HG03103 (cell line): ENCODE measurements around the gene NTM.
"Not testable (repeated sequence)": the region's sequence is repeated elsewhere in the genome, so short reads cannot be mapped to it uniquely, and the experiment has no call there.

Source experiments
- ATAC-seq: cut with Tn5 transposase; IDR thresholded peaks from one replicate; pipeline ENCODE4 v1.9.1; 2021; ENCODE audit warnings: low read depth; ENCODE audit not compliant: unreplicated experiment

NTM gene

DNA sequence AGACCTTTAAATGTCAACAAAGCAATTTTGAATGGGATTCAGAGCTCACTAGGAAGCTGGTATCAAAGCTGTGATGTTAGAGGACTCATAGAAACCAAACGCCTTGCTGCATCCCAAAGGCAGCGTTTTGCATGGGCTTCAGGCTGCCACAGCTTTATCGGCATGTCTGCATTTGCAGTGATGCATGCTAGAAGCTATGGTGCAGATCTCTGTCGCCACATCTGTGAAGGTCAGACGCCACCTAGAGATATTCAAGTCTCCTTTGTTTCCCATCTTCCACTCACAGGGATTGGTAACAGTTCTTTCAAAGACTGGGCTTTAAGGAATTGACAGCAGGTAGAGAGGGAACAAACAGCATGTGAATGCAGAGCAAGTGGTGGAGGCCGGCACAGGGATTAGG is 47.8 kb downstream of the NTM start:
- ATAC-seq: no peak

DNA sequence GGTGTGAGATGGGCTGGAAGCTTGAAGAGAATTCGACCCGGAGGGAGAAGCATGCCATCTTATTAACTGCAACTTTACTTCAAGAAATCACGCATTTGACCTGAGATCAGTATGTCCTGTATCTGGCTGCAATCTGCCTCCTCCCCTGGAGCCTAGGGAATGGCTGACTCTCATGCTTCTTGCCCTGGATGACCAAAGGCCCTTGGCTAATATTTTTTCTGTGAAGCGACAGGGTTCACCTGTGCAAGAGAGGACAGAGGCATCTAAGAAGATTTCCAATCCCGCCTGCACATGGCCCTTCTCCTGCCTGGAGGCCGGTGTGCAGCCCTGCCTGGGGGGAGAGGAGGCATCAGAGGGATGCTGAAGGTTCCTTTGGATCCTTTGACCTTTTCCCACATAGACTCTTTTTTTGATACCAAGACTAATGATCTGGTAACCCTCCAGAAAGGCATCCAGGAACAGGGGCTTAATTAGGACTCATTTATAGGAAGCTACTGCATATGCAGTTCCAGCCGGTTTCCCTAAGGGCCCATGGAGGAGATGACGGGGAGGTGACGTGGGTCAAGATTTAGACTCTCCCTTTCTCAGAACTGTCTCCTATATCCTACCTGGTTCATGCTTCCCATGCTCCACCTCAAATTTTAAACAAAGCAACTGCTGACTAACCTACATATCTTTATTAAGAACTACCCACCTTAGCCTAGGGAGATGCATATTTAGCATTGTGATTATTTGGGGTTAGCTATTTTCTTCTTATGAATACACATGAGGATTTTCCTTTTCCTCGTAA is 50.8 kb downstream of the NTM start:
- no peak for ATAC-seq

DNA sequence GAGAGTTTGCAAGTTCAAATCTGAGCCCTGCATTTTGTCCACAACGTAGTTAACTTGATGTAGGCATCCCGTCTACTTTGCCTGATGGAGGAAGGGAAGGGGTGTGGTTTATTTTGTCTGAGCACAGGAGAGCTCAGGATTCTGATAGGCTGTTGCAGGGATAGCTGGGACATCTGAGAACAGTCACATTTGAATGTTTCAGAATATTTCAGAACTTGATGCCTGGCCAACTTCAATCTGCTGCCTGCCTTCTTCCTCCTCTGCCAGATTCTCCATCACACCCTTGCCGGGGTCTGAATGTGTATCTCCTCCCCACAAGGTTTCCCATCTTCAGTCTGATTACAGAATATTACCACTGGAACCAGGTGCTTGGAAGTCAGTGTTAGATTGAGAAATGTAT is 51.6 kb downstream of the NTM start:
- no peak for ATAC-seq

DNA sequence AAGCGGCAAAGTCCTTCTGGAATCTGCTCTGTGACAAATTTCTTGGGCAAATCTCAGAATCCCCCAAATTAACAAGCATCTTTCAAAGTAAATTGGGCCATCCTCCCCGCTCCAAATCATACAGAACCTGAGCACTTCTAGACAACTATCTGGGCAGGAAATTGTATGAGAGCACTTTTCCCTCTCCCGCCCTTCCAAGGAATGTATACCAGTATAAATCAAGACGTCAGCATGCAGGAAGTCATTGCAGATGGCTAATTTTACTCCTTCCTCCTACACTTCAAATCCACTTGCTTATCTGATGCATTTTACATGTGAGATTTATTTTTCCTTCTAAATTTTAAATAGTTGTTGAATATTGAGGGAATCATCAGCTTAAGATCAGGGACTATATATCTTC is 52.1 kb downstream of the NTM start:
- ATAC-seq: no peak

DNA sequence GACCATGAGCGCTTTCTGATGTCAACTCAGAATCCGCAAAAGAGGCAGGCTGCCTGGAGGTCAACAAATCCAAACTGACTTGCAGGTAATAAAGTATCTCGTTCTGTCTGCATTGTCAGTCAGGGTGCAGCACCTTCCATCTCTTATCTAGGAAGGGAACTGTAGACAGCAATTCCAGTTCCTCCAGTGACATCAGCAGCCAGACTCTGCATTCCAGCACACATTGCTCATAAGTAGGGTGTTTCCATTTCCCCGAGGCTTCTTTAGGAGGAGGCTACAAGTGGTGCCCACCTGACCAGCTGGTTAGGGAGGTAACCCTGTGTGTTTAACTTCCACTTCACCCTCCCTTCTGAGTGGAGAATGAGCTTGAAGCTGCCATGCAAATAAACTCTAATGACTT is 53.3 kb downstream of the NTM start:
- ATAC-seq: no peak

DNA sequence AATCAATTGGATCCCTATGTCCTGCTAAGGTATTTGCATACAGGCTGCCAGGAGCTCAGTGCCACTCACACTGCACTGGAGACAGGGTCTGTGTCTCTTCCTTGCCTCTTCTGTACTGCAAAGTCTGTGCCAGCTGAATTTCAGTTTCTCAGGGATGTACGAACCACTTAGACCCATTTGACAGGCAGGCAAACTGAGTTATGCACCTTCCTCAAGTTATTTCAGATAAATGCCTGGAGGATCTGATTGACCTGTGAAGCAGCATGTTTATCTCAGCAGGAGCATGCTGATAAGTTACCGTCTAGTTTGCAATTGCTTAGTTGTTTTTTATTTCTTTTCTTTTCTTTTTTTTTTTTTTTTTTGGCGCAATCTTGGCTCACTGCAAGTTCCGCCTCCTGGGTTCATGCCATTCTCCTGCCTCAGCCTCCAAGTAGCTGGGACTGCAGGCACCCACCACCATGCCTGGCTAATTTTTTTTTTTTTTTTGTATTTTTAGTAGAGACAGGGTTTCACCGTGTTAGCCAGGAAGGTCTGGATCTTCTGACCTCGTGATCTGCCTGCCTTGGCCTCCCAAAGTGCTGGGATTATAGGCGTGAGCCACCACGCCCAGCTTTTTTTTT is 54.0 kb downstream of the NTM start:
- not testable (repeated sequence) for ATAC-seq

DNA sequence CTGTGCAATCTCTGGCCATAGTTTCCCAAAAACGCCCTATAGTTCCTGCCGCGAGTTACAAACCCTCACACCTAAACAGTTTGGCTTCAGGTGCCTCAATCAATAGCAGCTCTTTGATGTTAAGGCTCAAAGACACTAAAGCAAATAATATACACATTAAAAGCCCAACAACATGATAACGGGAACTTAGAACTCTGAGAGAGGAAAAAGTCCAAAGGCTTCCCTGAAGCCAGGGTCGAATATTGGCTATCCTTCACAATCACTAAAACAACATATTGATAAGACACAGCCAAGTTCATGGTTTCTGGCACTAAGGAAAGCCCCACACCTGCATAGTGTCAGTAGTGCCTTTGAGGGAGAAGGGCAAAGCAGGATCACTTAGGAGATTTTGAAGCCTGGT is 54.9 kb downstream of the NTM start:
- no peak for ATAC-seq

DNA sequence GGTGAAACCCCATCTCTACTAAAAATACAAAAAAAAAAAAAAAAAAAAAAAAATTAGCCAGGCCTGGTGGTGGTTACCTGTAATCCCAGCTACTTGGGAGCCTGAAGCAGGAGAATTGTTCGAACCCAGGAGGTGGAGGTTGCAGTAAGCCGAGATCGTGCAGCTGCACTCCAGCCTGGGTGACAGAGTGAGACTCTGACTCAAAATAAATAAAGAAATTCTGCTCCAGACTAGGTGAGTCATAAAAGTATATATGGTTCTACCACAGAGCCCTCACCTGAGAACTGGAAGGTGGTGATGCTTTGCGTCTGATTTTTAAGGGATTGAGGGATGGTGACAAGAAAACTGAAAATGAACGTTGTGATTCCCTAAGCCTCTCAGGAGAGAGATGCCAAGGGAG is 58.4 kb downstream of the NTM start:
- ATAC-seq: no peak

DNA sequence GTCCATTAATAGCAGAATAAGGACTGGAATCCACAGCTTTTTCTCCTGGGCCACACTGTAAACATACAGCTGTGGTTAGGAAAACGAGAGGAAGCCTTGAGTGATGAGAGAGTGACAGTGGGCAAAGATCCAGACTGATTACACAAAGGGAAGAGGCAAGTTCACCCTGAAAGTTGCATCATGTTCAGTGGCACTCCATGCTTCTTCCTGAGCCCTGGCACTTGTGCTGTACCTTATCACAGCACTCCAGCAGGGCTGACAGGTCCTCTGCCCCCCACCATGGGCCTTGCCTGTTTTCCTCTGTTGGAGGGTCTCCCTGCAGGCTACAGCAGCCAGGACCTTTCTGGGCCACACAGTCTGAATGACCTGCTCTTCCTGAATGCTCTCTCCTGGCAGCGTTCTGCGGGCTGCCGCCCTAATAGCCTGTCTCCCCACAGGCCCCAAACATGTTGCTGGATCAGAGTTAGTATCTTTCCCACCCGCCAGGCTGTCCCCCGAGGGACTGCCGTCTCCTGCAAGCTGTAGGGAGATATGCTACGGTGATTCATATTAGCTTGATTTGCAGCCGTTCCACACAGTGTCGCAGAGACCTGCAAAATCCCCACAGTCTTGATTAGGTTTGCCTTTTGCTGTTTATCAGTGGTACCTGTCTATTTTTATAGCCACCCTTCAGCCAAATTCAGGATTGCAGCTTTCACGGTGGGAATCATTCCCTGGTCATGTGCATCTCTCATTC is 60.2 kb downstream of the NTM start:
- no peak for ATAC-seq

DNA sequence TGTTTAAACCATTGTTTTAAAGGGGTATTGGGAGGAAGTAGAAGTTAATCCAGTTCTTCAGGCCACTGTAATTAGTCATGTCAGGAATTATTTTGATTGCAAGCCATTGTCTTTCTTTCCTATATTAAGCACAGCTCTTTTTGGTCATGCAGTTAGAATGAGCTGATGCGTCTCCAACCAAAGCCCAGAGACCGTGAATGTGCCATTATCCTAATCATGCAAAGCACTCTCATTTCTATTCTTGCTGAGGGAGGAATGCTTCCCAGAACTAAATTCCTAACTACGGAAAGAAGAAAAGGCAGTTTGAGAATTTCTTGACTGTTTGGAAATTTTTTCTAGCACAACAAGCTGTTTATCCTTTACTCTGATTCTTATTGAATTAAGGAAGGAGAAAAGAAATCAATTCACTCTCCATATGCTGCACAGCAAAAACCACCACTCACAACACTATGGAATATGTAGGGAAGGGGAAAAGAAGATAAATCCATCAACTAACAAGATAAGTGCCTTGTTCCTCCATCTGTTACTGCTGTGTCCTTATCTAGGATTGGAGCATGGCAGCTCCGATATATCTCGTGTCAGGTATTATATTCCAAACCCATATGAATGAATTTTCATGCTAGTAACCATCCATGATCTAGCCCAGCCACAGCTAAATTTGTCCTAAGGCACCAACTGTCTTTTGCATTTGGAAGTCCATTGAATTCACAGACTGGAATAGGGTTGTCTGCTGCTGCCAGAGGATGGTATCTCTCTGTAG is 70.8 kb downstream of the NTM start:
- no peak for ATAC-seq

DNA sequence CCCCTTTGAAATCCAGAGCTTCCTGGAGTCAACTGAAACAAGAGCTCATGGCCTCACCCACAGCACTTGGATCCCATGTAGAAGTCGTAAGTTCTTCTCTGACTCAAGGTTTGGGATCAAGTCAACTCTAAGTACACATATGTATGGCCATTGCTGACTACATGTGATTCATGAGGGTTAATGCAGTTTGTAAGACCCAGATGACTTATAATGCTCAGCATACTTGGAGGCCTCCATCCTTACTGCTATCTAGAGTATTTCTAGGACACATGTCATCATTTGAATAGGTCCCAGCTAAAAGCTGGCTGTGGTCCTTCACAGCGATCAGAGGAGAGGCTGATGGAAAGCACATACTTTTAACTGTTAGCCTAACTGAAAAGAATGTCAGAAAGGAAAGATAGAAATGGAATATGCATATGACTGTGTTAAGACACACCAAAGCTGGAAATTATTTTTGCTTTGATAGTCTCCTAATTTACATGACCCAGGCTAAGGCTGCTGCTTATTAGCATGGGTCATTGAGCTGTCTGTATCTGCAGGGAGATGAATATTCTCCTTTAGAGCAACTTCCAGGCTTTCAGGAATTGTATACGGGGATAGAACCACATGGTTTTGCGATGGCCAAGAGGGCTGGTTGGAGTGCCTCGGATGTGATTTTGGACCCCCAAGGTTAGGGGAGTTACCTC is 76.3 kb downstream of the NTM start:
- no peak for ATAC-seq

DNA sequence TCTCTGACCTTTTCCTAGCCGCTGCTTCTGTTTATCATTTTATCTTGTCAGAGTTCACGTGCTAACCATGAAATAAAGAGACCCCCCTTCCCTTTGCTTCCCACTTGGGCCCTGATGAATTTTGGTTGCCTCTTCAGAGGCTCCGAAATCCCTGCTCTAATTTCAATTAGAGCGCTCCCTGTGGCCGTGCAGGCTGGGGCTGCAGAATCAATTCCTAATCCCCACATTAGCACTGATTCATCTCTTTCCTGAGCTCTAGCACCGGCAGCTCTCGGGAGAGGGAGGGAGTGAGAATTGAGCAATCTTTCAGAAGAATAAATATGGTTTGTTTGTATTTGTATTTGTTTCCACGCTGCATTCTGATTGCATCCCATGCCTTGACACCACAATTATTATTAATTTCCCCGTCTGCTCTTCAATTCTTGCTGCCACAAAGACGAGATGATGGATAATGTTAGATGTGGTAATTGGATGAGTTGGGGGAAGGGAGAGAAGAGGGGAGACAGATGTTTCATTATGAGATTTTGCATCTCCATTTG is 76.9 kb downstream of the NTM start:
- ATAC-seq: no peak

DNA sequence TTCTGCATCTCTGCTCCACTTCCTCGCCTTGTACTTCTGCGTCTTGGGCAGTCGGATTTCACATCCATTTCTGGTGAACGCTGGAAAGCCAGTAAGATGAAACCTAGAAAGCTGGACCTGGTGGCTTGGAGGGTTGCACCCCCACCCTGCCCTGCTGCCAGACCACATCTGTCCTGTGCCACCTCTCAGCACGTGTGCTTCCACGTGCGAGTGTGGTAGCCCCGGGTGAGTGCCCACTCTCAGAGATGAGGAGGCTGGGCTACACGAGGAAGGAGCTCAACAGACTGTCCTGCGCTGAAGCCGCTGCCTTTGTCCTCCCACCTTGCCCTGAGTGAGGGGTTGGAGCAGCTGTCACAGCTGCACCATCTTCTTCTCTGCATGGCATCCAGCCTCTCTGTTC is 77.5 kb downstream of the NTM start:
- ATAC-seq: no peak

DNA sequence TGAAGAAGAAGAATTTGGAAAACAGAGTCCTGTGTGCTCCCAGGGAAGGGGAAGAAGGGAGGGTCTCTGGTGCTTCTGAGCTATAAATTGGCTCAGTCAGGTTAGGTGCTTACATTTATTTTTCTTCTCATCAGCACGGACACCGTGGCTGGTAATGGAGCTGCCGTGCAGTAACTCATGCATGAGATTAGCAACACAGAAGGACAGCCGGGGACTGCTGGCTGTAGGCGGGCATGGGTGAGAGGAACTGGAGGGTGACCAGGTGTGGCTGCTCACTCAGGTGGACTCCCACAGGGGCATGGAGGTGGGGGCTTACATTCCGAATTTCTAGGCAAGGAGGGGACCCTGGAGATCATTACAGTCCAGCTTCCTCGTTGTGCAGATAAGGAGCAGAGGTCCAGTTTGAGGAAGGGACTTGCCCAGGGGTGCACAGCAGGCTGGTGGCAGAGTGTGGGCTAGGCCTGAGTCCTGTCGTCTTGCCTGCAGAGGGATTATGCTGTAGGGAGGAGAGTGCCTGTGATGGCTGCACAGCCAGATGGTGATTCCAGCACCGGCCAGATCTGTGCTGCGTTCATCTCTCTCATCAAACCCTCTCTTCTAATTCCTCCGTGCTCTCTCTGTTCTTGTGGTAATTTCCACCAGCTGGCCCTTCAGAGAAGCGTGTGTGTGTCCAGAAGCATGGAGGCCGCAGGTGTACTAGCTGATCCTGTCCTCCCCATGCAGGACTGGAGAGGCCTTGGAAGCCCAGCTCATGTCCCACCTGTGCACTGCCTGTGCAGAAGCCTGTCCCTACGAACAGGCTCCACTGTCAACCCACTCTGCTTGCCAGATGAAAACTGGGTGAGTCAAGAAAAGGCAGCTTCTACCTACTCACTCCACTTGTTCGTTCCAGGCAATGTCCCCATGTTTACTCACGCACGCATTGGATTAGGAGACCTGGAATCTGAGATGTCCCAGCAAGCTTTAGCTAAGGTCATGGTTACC is 78.9 kb downstream of the NTM start:
- ATAC-seq: no peak

DNA sequence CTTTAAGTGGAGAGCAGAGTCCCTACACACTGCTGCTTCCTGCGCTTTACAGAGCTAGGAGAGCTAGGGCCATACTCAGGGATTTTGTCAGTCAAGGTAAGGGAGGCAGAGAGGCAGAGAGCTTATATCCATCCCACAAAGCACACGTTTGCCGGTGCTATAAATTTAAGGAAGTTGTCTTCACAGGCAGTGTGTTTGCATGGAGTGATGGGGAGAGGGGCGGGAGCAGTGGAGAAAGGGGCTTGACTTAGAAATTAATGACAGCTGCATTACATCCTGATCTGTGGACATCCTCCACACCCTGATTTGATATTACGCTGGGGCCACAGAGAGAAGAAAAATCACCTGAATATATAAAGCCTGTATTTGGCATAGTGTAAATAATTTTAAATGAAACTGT is 84.1 kb downstream of the NTM start:
- ATAC-seq: no peak

DNA sequence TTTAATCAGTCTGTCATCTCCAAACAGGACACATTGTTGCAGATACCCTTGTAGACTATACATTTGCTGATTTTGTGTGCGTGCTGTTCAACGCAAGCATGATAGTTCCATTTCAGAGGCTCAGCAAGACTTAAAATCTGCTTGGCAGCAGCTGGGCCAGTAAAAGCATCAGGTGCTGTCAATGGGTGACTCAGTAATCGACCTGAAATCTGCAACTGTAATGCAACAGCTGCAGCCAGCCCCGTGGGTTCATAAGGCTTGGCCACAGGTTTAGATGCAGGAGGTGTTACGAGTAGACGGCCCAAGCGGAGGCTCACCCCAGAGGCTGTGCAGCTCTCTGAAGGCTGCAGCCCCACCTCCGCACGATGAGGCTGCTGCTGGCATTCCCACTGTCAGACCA is 84.6 kb downstream of the NTM start:
- ATAC-seq: no peak

DNA sequence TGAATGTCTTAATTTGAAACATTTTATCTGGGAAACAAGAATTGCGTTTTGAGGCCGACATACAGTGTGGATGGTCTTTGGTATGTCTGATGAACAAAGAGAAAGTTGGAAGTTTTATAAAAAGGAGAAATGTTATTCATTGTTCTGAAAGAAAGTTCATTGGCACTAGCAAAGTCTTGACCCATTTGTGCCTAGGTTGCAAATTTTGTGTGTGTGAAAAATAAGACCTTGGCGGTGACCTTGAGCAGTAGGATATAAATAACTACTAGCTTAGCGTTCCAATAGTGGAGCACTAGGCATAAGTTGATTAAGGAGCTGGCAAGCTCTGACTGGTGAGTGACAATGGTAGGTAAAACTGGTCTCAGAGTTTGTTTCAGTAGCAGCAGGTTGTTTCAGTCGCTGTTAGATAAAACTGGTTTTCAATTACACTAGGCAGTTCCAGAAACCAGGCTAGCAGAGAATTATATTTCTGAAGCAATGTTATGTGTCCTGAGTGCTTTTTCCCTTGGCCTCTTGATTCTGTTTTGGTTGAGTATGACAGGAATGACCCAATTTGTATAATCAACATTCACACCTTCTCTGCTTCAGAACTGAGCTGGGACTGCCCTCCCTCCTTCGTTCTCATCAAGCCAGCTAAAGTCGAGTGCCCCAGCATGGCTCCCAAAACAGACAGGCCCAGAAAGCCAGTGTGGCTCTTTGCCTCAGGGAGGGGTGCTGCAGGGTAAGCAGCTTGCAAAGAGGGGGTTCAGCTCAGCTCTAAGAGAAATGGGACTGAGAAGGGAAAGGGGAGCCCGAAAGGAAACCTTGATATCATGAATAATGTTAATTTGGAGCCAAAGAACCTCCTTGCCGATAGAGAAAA is 85.7 kb downstream of the NTM start:
- no peak for ATAC-seq

DNA sequence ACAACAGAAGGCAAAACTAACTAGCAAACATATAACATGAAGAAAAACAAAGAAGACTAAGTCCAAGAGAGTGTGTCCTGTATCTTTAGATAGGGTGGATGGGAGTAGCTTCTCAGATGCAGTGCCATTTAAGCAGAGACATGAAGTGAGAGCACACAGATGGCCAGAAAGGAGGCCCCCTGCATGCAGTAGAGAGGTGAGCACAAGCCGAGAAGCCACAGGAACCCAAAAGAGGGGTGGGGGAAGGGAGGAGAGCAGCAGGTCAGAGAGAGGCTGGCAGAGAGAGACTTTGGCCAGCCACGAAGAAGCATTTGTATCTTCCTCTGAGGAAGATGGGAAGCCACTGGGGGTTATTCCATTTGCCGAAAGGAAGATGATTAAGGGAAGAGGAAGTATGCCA is 86.7 kb downstream of the NTM start:
- no peak for ATAC-seq
